Measurements from ENCODE around the gene PLA1A.

Gene PLA1A

DNA sequence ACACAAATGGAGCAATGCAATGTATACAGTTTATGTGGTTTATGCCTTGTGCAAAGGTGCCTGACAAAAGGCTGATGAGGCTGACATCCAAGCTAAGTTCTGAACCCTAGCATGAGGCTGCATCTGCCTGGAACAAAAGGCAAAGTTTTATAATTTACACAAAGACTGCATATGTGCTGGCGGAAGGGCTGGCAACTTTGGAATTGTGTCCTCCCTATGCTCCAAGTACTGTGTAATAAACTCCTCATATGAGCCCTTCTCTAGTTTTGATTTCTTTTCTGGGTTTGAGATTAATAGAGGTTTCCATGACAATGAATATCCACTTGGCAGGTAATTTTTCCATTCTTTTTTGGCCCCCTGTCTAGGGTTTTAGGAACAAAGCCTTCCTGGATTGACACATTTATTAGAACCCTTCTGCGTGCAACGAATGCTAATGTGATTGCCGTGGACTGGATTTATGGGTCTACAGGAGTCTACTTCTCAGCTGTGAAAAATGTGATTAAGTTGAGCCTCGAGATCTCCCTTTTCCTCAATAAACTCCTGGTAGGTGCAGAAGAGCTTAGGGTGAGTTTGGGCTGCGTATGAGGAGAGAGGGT lies 10.8 kb downstream of the PLA1A start:
- DNase-seq (ENCODE audit: low read depth) = no peak

DNA sequence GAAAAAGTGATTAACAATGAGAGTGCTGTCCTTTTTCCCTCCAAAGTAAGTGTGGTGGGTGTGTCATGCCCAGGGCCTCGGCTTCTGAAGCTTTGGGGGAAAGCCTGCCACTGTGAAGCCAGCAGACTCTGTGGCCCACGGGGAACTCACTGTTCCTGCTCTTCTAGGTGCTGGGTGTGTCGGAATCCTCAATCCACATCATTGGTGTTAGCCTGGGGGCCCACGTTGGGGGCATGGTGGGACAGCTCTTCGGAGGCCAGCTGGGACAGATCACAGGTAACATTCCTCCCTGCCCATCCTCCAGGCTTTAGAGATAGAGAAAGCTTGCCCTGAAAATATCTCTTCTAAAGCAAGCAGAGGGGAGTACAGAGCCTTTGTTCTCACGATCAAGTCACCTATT lies 11.6 kb downstream of the PLA1A start:
- no peak for DNase-seq (ENCODE audit: low read depth)

DNA sequence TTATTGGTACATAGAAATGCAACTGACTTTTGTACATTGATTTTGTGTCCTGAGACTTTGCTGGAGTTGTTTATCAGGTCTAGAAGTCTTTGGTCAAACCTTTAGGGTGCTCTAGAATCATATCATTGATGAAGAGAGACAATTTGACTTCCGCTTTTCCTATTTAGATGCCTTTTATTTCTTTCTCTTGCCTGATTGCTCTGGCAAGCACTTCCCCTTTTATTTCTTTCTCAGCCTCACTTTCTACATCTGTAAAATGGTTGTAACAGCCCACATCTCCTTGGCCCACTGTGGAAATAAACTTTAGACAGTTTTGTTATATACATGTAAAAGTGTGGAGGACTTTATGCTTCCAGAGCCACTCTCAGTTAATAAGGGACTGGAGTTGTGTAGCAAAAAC lies 14.0 kb downstream of the PLA1A start:
- DNase-seq (ENCODE audit: low read depth) = no peak

DNA sequence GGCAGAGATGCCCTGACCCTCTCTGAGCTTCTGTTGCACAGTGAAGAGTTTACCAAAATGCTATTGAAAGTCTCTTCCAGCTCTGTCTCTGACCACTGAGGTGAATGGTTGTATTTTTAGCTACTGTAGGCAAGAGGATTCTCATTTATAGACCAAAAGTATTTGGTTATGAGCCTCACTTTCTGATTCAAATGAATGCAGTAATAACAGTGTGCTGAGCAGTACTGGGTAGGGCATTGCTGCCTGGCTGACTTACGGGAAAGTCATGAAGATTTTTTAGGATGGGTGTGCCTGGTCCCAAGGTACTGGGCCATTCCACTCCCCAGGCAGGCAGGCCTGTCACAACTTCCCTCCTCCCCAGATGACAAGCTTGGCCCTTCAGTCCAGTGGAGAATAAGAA lies 15.5 kb downstream of the PLA1A start:
- DNase-seq (ENCODE audit: low read depth) = no peak

DNA sequence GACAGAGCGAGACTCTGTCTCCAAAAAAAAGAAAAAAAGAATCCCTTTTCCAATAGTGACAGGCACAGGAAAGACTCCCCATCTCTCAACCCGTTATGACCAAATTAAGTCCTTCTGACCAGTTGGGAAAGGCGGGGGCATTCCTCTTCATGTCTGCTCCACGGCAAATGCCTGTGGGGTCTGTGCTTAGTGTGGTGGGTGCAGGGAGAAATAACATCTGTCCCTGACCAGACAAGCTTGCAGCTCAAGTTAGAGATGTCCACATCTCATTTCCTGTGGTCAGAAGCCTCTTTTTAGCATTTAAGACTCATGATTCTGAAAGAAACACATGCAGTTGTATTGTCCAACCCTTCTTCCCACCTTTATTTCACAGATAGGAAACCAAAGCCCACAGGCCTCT lies 16.2 kb downstream of the PLA1A start:
- no peak for DNase-seq (ENCODE audit: low read depth)

DNA sequence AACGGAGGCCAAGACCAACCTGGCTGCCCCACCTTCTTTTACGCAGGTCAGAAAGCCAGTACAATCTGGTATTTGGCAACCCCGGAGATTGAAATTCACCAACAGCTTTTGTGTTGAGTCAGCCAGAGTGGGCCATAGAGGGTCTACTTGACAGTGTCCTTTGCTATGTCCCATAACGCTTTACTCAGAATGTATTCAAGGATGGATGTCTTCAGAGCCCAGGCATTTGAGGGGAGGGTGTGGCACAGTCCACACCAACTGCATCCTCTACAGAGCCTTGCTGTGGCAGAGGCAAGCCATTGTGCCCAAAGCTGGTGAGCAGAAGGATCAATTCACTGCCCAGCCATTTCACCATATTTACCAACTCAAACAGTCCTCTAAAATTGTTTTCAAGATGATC lies 18.4 kb downstream of the PLA1A start:
- DNase-seq (ENCODE audit: low read depth) = no peak

DNA sequence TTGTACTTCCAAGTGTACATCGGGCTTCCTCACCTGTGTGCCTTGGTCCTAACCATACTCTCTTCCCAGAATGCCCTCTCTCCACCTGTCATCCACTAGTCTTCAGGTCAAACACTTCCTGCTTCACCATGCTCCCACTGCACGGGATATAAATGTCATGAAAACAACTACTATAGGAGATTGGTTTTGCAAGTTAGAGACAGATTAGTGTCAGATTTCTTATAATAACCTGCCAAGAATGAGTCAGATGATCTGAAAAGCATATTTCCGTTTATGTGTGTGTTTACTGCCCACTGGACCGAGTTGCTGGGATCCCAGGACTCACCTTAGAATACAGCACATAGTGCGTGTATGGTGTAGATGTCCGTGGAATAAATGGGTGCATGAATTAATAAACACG lies 21.4 kb downstream of the PLA1A start:
- DNase-seq (ENCODE audit: low read depth) = no peak

DNA sequence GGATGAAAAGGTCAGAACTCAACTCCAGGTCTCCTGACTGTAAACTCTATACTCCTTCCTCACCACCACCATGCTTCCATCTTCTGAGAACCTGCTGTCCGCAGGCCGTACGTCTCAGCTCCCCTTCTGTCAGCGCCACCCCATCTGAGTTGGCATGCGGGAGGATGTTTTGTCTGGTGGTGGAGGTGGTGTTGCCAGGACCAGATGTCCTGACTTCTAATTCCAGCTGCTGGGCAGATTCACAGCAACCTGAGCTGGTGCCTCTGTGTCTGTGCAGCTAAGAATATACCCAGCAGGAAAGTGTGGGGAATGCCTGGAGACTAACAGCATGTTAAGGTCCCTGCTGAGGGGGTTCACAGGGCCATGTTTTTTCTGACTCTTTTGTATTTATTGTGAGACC lies 23.2 kb downstream of the PLA1A start:
- DNase-seq (ENCODE audit: low read depth) = no peak

DNA sequence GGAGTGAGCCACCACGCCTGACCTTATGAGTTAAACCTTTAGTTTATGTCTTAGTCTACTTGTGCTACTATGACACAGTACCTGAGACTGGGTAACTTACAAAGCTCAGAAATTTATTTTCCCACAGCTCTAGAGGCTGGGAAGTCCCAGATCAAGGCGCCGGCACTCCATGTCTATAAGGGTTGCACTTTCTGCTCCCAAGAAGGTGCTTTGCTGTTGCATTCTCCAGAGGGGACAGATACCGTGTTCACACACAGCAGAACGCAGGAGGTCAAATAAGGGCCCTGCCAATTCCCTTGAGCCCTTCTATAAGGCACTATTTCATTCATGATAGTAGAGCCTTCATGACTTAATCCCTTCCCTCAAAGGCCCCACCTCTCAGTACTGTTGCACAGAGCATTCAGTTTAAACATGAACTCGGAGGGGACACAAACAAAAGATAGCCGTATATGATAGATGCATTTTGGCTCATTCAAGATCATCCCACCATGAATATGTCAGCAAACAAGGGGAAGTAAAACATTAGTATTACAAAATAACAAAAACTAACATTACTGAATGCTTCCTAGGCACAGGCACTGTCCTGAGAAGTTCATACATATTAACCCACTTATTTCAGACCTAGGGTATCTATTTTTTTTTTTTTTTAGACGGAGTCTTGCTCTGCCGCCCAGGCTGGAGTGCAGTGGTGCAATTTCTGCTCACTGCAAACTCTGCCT lies 26.5 kb downstream of the PLA1A start:
- DNase-seq (ENCODE audit: low read depth) = no peak

DNA sequence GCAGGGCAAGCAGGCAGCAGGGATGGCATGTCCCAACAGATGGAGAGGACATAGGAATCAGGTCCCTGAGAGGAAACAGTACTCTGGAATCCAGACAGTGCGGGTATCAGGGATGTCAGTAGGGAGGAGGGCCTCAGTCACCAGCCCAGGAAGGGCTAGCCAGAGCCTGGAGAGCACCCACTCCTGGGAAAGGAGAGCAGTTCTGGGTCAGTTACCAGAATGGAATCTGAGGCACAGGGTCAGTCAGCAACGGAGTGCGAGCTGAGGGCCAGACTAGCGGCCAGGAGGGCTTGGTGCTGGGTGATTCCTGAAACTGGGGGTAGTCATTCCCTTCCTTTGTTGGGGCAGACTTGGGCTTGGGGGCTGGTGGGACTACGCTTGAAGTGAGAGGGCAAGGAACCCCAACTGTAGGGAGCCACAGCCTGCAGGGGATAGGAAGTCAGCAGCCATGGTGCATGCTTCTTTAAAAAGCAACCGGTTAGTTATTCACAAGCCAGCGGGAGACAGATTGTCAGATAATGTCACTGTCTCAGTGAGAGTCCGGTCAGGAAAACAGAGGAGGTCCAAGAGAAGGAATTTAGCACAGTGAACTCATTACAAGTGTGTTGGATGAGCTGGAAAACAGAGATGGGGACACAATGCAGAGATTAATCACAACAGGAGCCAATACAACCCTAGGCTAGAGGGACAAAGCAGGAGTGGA lies 27.9 kb downstream of the PLA1A start:
- no peak for DNase-seq (ENCODE audit: low read depth)

DNA sequence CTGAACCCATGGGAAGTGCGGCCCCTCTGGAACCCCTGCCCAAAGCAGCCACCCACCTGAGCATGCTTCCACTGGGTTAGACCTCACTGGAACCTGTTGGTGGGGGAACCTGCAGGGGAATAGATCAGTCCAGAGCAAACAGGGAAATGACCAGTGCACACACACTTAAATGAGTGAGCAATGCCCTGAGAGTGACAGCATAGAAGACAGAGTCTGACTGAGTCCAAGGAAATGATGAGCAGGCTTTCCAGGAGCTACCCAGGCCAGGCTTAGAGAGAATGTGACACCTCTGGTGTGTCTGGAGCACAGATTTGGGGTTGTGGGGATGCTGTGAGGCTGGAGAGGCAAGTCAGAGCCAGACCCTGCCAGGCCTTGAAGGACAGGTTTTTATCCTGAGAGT lies 28.5 kb downstream of the PLA1A start:
- DNase-seq (ENCODE audit: low read depth) = no peak

DNA sequence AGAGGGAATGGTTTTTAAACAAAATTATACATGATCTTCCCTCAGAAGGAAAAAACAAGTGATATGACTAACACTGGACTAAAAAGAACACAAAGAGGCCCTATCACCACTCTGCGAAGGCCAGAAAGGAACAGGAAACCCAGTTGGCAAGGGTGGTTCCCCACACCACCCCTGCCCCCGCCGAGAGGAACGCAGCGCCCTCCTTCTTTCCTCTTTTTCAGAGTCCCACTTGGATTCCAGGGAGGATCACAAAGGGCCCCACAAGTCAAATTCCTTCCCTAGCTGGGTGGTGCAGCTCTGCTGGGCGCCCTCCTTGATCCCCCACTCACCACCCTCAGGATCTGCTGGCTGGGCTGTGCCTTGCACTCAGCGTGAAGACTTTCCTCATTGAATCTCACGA lies 29.8 kb downstream of the PLA1A start:
- no peak for DNase-seq (ENCODE audit: low read depth)

DNA sequence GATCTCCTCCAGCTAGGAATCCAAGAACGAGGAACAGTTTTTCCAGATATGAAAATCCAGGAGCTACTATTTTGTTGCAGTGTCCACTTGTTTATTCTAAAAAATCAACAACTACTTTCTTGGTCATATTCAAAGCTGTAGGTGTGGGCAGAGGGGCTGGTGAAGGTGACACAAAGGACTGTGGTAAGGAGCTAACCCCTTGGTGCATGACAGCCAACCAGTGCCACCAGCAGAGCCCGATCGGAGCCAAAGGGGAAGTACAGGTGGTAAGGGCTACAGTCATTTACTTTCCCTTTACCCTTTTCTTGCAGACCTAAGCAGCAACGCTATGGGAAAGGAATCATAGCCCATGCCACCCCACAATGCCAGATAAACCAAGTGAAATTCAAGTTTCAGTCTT lies 30.7 kb downstream of the PLA1A start:
- no peak for DNase-seq (ENCODE audit: low read depth)

DNA sequence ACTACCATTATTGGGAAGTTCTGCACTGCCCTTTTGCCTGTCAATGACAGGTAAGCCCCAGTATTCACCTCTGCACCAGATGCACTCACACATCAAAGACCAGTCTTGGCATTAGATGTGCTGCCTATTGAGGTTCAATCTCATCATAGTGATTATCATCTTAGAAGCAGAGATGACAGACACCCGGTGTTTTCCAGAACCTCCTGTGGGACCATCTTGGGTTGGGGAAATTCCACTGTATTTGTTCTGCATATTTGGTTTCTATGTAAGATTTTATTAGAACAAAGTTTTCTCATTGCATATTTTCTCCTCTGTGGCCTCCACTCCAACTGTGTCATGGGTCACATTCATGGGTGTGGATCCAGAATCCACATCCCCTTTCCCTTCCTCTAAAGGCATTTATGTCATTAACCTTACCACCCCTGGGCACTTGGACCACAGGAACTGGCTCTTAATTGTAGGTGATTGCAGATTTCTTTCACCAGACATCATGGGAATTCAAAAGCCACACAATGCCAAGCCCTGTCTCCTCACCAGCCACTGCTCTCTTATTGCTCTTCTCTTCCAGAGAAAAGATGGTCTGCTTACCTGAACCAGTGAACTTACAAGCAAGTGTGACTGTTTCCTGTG lies 31.2 kb downstream of the PLA1A start:
- no peak for DNase-seq (ENCODE audit: low read depth)

DNA sequence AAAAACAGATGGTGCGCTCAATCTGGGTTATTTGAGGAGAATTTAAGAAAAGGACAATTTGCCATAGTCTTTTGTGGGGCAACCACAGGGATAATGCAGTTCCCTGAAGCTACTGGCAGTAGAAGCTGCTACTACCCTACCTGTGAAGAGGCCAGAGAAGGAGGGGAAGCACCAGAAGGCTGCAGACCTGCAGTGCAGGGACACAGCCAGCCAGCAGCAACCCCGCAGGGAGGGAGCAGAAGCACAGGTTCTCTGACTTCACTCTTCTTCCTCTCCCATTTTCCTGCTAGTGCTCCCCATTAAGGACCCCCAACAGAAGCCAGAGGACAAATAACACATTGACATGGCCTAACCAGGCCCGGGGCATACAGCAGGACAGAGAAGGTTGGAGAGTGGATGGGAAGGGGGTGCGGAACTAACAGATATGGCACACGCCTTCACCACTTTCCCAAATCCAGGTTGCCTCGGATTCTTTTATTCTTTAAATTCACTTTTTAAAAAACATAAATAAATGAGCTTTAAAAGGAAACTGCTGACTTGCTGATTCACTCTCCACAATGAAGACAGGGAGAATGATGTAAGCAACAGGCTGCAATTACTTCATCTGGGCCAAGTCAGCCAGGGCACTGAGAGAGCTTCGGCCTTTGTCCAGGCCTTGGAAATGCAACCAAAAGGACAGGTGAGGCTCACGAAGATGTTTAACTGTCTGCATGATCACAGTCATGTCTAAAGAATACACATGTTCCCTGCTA lies 32.6 kb downstream of the PLA1A start:
- no peak for DNase-seq (ENCODE audit: low read depth)

DNA sequence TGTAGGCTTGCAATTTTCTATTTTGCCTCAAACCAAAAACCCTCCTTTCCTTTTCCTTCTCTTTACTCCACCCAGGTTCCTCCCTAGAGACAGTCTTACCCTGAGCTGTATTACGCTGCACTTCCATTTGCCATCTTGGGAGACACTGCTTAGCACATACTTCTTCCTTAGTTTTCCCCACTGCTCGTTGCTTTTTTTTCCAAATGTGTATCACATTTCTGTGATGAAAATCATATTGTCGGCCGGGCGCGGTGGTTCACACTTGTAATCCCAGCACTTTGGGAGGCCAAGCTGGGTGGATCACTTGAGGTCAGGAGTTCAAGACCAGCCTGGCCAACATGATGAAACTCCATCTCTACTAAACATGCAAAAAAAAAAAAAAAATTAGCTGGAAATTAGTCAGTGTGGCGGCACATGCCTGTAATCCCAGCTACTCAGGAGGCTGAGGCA lies 33.2 kb downstream of the PLA1A start:
- DNase-seq (ENCODE audit: low read depth) = no peak

DNA sequence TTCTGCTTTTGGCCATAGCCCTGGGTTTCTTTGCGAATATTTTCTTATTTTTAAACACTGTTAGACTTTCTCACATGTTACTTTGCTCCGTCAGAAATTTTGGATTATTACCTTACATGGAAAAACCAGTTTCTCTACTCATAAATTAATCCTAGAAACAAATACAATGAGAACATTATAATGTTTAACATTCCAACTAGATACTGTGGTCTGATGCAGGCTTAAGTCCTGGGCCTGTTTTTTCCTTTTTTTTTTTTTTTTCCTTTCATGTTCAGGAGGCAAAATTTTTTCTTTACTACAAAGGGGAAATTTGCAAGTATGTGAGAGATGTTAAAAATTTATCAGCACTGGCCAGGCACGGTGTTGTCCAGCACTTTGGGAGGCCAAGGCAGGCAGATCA lies 33.8 kb downstream of the PLA1A start:
- DNase-seq (ENCODE audit: low read depth) = no peak

DNA sequence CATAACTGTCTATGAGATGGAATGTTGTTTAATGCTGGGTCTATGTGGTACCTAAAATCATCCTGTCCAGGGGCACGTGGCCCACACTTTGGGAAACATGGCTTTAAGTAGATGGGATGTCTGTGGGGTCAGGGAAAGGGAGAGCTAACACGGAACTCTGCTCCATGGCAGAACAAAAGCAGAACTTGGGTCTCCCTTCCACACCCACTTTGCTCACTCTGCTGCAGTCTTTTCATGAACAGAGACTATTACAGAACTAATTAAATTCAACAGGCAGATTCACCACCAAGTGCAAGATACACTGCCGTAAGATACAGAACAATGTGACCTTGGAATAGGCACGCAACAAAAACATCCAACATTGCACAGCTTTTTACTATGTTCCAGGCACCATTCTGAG lies 34.5 kb downstream of the PLA1A start:
- DNase-seq (ENCODE audit: low read depth) = no peak

DNA sequence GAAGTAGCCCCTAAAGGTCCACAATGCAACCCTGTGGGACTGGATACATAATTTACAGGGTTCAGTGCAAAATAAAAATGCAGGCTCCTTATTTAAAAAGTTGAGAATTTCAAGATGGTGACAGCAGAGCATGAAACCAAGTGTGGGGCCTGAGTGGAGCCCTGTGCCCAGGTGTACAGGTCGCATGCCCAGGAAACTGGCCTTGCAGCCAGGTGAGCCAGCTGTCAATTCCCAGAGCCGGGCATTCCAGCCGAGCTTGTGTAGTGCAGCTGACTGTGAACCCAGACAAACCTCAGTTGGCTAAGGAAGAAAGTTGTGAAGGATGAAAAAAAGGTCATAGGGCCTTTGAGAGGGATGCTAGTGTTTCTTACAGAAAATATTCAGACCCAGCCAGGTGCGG lies 35.1 kb downstream of the PLA1A start:
- DNase-seq (ENCODE audit: low read depth) = no peak

DNA sequence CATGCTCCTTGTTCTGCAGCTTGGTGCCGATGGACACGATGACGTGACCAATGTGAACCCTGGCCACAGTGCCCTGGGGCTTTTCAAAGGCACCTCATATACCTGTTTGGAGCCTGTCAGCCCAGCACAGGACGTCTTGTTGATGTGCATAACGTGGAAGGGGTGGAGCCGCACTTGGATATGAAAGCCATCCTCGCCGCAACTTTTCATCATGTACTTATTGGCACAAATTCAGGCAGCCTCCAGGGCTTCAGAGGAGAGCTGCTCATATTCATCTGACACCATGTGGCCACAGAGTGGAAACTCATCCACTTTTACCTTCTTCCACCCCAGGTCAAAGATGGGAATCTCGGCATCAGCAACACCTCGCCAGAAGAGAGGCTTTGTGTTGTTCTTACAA lies 38.0 kb downstream of the PLA1A start:
- DNase-seq (ENCODE audit: low read depth) = no peak

DNA sequence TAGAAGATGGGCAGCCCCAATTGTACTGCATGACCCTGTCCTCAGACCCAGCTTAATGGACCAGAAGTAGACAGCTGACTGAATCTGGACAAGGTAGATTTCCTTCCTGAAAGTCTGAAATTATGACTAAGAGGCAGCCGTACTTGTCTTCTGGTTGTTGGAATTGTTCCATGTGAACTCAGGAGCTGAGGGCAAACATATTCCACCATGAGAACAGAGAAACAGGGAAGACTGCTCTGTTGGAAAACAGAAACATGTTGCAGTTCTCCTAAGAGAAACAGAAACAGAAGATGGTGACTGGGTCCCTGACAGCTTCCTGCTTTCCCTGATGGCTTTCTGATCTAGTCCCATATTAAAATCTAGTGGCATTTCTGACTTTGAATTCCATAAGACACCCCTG lies 38.6 kb downstream of the PLA1A start:
- no peak for DNase-seq (ENCODE audit: low read depth)

DNA sequence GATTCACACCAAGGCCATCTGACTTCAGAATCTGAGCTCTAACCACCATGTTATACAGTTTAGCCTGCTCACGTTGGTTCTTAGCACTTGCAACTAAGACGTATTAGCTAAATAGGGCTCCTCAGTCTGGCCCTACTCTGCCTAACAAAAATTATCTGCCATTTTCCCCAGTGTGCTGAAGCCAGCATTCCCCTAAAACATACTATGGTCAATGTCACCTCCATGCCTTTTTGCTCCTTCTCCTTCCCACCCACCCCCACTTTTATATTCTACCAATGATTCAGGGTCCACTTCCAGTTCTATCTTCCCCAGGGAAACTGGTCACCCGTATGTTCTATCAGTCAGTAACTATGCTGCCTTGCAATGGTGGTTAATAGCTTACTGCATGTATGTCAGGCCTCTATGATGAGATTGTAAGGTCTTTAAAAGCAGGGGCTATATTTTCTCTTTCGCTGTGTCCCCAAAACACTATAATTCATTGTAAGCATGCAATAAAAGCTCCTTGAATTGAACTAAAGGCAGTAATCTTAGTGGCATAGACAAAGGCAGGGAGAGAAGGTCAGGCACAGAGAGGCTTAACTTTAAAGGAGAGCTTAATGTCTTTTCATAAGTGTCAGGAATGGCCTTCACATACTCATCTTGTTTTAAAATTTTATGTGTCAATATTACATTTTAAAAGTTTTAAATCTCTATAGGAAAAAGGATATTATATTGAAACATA lies 39.4 kb downstream of the PLA1A start:
- DNase-seq (ENCODE audit: low read depth) = no peak
